GM23248 (cell line): ENCODE measurements around the gene SLC43A1.
A peak's percentile ranks its signal among the peaks of the same experiment; 100 is the strongest.

ENCODE experiments used
- EZH2 ChIP-seq: fragments of 200-600 bp; sonication (generic); IDR thresholded peaks from 2 replicates; pipeline ENCODE4 v1.6.1; 2018; ENCODE audit warnings: antibody characterized with exemption, mild to moderate bottlenecking; ENCODE audit not compliant: insufficient read depth, poor library complexity, severe bottlenecking
- EZH2phosphoT487 ChIP-seq: fragments of 200-600 bp; sonication (generic); IDR thresholded peaks from 2 replicates; pipeline ENCODE4 v1.6.1; 2018; ENCODE audit warnings: antibody characterized with exemption, moderate library complexity, mild to moderate bottlenecking, low read depth; ENCODE audit not compliant: insufficient read depth

DNA sequence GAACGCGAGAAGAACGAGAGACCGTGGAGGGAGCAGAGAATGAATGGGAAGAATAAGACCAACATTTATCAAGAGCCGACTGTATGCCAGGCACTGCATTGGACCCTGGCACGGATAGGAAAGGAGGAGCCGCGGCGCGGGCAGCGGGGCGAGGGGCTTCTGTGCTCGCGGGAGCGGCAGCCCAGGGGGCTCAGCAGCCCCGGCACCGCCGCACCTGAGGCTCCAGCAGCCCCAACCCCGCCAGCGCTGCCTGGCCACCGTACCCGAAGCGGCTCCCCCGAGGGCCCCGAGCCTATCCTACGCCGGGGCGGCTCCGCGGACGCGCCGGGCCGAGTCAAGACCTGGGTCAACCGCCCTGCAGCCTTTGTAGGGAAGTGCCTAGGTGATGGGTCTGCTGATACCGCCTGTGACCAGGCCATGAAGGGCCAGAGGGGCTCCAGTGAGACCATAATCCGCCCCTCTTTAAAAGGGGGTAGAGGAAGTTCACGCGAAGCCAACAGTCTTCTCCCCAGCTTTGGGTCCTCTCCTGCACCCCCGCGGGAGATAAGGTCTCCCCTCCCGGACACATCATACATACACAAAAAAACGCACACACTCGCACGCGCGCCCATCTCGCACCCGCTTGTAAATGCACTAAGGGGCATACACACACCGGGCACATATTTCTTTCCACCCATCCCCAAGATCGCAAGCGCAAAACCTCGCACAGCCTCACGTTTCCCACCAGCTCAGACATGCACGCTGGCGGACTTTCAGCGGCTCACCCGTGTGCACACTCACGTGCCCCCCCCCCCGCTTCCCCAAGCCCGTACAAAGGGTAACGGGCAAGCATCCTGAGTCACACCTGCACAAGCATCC, 56.1 kb downstream of the SLC43A1 start:
- TF ChIP-seq EZH2, result peak; percentile 79
- TF ChIP-seq EZH2phosphoT487, result no peak
